Raji (cell line): Measurements from ENCODE around the gene MPRIP.

Experiments
- POLR2A ChIP-seq: IDR thresholded peaks from 2 replicates; pipeline ENCODE4 v1.6.1; 2011; ENCODE audit warnings: low read depth, low read length, control low read depth; ENCODE audit not compliant: insufficient read depth

The MPRIP gene

DNA sequence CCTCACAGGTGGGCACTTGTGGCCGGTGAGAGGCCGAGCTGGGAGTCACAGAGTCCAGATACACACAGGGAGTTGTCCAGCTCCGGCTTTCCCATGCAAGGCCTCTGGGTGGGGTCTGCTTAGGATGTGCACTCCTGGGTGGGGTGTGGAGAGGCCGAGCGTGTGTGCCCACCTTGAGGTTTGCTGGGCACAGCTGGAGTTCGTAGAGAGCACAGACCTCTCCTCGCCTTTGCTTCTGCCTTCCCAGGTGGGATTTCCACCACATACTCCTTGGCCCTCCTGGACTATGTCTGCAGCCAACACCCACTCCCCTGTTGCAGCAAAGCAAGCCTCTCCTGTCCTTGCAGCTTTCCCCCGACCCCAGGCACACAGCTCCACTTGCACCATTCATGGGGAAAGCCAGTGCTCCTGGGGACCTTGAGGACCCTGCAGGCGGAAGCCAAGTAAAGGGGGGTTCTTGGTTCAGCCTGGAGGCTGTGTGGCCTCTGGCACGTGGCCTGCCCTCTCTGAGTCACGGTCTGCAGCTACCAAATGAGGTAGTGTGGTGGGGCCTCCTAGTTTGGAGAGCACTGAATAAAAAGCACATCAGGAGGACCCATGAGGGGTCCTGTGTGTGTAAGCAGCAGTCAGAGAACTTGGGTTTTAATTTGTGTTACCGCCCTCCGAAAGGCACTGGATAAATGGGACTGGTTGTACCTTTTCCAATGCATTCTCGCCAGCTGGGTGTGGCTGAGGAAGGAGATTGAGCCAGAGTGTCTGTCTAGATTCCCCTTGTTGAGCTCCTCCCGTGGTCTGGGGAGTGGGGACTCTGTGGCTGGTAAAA, 31.5 kb downstream of the MPRIP start:
- TF ChIP-seq POLR2A = no peak

DNA sequence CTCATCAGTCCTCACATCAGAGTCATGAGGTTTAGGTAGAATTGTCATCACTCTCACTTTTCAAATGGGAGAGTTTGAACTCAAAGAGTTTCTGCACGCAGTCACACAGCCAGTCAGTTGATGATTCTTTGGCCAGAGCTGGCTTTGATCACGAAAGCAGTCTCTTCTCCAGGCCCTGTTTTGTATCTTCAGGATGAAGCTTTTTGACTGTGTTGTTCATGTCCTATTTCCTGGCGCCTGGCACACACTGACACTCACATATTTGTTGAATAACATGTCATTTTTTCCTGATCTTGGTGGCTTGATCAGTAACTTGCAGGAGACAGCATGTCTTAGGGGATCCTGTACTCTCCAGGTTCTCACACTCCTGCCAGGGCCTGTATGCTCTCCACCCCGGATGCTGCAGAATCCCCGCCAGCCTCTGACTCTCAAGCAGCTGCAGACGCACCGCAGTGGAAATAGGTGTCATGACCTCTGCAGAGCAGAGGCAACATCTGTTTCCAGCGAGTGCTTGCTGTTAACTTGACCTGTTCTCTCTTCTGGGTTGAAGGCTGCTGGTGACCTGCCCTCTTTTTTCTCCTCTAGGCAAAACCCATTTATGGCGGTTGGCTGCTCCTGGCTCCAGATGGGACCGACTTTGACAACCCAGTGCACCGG, 33.0 kb downstream of the MPRIP start:
- no peak for TF ChIP-seq POLR2A

DNA sequence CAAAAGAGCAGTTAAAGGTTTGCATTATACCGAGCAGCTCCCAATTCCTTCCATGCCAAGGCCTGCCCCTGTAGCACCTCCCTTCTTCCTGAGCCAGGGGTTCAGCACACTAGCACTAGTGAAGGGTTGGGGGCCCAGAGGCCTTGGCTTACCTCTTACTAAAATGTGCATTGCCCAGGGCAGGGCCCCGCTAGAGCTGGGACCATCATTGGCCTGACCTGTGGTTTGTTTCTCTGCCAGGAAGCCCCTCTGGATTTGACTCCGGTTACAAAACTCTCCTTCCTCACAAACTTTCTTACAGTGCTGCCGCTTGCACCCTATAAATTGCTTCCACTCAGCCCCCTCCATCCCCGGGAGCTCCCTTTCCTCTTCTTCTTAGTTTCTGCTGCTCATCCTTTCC, 33.8 kb downstream of the MPRIP start:
- no peak for TF ChIP-seq POLR2A

DNA sequence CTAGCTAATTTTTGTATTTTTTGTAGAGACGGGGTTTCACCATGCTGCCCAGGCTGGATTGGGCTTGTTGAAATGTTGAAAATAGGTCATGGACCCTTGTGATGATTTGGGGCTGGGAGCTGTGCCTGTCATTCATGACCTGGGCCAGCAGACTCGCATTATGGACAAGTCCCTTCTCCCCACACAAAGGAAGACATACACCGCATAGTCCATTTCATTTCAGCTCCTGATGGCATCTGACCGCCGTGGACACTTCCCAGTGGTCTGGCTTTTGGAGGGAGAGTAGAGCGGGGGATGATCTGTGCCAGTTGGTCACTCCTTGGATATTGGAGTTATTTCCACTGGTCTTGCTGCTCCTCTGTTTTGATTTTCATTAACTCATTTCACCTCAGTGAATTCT, 34.8 kb downstream of the MPRIP start:
- TF ChIP-seq POLR2A = no peak

DNA sequence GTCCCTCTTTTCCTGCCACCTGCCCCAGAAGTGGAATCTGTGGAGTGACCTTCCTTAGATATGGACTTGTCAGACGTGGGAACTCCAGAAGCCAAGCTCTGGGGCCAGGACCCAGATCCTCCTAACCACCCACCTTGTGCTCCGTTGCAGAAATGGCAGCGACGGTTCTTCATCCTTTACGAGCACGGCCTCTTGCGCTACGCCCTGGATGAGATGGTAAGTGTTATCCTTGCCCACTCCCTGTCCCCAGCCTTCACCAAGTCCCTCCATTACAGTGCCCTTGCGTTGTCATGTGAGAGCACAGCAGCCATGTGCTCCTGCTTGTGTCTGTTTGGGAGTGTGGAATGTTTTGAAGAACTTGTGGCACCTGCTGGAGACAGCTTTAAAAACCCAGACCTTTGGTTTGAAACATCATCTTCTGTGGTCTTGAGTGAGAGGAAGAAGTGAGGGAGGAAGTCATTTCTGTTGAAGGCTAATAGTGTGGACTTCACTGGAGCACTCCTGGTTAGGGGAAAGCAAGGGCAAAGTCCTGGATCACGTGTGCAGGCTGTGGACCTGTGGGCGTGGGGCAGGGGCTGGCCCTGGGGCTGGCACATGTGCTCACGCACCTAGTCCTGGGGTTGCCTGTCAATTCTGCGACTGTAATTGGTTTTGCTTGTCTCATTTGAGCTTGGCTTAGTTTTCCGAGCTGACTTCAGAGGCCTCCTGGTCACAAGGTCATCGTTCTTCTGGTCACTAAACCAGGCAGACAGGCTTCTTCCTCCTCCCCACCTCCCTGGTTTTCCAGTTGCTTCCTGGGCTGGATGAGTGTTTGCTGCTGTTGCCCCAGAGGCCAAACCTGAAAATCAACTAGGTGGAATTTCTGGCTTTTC, 35.8 kb downstream of the MPRIP start:
- no peak for TF ChIP-seq POLR2A

DNA sequence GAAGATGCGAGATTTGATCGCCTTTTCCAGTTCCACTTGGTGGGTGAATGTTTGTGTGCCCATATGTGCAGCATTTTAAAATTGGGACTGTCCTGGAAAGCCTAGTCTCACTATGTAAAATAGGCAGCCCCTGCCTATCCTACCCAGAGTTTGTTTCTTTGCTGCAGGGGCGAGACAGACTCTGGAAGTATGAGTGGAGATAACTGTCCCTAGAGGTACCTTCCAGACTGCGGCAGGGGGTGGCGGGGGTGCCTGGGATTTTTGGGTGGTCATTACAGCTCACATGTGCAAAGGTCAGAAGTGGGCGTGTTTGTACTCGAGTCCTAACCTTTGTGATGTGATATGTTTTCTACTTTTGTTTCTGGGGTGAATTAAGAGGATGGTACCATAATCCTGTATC, 36.6 kb downstream of the MPRIP start:
- no peak for TF ChIP-seq POLR2A

DNA sequence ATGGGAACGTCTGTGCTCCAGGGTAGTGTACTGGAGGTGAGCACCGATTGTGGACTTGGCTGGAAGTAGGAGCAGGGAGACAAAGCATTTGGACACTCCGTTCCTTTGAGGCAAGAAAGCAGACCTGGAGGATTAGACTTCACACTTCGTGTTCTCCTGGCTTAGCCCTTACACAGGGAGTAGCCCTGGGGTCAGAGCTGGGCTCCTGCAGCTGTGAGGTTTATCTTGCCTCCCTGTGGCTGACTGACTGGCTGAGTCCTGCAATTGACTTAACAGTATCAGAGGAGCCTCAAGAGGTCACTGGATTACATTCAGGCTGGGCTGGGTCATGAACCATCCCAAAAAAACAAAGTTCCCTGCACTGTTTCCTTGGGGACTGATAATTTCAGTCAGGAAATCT, 37.1 kb downstream of the MPRIP start:
- TF ChIP-seq POLR2A = no peak

DNA sequence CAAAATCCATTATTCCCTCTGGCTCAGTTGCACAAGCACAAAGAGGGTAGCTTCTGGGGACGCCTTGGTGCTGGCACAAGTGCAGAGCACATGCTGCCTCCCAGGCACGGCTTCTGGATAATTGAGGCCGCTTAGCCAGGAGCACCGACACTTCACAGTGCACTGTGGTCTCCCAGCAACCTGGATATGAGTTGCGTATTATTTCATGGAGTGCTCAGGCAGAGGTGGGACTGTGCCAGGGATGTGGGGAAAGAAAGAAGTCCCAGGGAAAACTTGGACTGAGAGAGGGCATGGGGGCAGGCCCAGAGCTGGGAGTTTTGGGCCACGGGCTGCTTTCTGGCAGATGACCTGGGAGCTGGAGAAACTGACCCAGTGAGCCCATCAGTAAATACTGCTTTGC, 37.5 kb downstream of the MPRIP start:
- TF ChIP-seq POLR2A = no peak

DNA sequence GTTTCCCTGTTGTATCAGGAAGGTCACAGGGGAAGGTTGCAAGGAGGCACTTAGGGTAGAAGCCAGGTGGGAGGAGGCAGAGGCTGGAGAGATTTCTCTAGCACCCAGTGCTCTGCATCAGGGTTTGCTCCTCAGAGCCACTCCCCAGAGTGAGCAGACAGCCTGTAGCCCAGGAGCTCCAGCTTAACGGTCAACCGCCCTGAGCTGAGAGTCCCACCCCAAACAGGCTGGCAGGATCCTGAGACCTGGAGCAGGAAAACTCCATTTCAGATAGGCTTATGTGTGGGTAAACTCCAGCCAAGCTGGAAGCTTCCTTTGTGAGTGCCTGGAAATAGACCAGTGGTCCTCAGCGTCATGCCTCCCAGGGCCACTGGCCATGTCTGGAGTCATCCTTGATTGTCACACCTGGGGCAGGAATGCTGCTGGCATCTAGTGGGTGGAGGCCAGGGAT, 37.9 kb downstream of the MPRIP start:
- no peak for TF ChIP-seq POLR2A

DNA sequence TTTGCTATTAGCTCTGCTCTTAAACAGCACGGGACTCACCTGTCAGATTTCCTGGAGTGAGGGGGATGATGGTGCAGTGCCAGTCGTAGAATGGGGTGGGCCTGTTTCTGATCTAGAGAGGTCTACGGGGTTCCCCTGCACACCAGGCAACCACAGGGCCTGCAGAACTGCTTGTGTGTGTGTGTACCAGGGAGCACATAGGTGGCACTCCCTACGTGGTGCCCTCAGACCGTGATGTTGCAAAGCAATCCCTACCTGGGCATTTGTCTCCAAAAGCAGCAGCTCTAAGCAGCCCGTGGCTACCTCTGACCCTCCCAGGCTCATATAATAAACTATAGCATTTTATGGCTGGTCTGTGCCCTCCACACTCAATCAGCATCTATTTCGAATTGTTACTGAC, 38.5 kb downstream of the MPRIP start:
- no peak for TF ChIP-seq POLR2A

DNA sequence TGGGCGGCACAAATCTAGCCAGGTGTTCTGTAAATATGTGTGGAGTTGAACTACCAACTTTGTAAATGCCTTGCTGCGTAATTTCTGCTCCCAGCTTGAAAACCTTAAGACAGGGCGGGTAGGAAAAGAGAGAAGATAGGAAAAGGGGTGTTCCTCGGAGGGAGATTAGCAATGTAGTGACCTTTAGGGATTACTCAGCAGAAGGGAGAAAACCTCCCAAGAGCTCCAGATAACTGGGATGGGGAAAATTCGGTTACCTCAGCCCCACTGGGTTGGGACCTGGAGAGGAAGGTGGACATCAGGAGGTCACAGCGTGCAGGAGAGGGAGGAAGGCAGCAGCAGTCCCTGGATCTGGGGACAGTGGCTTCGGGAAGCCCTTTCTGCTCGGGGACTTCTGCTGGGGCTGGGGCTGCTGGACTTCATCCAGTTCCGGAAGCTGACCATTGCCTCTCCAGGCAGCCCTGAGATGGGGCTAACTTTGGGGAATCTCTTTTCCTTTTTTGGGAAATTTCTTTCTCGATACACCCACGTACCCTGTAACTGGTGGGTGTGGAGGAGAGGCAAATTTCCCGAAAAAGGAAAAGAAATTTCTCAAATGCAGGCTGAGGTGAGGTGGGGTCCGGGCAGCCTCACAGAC, 39.2 kb downstream of the MPRIP start:
- TF ChIP-seq POLR2A = no peak

DNA sequence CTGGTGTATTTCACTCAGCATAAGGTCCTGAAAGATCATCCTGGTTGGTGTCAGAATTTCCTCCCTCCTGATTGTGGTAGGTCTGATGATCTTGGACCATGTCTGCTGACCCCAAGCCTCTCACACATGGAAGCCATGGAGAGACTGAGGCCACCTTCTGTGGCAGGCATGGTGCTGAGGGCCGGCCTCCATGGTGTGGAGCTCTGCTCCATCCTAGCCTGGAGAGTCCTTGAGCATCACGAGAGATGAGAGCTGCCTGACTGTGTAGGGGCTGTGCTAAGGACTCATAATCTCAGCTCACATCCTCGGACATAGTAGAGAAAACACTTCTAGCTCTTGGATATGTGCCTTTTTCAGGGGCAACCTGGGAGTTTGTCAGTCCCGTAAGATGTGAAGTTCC, 40.6 kb downstream of the MPRIP start:
- no peak for TF ChIP-seq POLR2A

DNA sequence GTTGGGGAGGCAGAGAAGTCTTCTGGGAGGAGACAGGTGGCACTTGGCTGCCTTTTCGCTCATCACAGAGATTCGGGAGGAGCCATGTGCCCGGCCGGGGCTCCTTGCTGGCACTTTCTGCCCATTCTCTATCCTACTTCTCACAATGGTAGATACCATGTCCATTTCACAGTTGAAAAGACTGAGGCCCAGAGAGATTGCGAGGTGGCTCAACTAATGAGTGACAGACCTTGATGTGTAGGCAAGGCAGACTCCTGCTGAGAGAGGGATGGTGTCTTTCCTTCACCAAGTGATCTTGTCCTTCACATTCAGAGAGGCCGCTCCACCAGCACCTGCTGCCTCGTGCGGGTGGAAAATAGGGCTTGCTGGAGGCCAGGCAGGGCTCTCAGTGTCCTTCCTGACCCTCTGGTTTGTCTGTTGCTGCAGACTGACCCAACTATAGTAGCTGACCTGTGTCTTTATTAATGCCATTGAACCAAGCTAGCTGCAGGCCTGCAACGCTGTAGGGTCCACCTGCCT, 42.1 kb downstream of the MPRIP start:
- no peak for TF ChIP-seq POLR2A

DNA sequence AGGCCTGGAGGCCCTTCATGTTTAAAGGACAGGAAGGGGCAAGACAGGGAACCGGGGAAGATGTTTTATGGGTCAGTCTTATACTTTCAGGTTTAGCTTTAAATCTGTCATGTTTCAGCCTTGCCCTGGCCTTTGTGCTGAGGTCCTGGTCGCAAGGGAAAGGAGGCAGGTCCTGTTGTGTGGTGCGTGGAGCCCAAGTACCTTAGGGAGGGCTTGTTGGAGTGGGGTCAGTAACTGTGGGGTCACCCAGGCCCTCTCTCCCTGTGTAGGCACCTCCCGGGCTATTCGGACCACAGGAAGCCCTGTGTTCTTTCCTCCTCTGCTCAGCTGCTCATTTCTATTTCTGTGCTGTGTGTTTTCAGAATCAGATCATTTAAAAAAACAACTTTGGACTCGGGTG, 42.7 kb downstream of the MPRIP start:
- no peak for TF ChIP-seq POLR2A

DNA sequence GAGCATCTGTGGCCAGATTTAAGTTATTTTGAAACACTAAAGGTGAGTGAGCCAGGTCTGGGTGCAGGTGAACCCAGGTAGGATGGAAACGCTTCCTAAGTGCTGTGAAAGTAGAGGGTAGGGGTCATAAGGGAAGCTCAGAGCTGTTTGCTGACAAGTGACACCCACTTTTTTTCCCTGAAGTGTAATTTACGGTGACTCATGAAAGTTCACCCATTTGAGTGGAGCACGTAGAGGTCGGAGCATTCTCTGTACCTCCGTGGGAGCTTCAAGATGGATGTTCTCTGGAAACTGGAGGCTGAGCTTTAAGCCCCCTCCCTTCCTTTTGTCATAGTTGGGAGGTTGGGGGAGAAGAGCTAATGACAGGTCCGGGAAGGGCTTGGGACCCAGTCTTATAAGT, 44.3 kb downstream of the MPRIP start:
- TF ChIP-seq POLR2A = no peak
